LNCAP (cell line): Measurements from ENCODE around the gene CD3G.

Source experiments
- TF ChIP-seq, protein P1 (sequence below): fragments of 450-650 bp; IDR thresholded peaks from 2 replicates; pipeline ENCODE4 v1.5.1; 2017; ENCODE audit warnings: mild to moderate bottlenecking

Gene CD3G

DNA sequence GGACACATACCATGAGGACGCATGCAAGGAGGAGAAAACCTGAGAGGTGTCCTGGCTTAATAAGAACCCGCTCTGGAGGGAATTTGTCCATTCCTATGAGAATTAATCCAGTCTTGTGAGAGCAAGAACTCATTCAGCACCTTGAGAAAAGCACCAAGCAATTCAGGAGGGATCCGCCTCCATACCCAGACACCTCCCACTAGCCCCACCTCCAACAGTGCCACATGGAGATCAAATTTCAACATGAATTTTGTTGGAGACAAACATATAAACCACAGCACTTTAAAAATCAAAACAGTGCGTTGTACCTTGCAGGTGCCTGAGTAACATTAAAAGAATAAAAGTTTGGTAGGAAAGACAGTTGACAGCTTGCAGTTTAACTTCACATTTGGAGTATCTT lies 26.6 kb downstream of the CD3G start:
- TF ChIP-seq, protein P1, sequence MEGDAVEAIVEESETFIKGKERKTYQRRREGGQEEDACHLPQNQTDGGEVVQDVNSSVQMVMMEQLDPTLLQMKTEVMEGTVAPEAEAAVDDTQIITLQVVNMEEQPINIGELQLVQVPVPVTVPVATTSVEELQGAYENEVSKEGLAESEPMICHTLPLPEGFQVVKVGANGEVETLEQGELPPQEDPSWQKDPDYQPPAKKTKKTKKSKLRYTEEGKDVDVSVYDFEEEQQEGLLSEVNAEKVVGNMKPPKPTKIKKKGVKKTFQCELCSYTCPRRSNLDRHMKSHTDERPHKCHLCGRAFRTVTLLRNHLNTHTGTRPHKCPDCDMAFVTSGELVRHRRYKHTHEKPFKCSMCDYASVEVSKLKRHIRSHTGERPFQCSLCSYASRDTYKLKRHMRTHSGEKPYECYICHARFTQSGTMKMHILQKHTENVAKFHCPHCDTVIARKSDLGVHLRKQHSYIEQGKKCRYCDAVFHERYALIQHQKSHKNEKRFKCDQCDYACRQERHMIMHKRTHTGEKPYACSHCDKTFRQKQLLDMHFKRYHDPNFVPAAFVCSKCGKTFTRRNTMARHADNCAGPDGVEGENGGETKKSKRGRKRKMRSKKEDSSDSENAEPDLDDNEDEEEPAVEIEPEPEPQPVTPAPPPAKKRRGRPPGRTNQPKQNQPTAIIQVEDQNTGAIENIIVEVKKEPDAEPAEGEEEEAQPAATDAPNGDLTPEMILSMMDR: no peak

DNA sequence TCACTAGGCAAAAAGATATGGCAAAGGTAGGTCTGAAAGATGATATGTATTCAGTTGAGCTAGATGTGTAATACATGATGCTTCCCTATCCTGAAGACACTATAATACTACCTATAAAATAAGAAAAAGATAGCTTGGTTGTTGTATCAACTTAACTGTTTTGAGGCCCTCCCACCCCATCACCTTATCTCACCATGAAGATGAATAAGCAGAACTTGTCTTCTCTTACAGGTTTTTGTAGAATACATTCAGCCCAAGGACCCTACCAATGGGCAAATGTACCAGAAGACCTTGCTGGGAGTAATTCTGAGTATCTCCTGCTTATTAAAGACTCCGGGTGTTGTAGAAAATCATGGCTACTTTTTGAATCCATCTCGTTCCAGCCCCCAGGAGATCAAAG lies 29.1 kb downstream of the CD3G start:
- TF ChIP-seq, protein P1: no peak

DNA sequence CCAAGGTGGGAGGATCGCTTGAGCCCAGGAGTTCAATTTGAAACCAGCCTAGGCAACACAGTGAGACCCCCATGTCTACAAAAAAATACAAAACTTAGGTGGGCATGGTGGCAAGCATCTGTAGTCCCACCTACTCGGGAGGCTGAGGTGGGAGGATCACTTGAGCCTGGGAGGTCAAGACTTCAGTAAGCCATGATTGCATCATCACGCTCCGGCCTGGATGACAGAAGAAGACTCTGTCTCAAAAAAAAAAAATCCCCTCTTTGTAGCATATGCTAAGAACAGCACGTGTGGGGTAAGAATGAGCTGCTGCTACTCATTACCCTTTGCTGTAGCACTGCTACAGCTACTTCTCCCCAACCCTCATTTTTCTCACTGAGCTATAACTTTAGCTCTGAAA lies 29.7 kb downstream of the CD3G start:
- TF ChIP-seq, protein P1: no peak

DNA sequence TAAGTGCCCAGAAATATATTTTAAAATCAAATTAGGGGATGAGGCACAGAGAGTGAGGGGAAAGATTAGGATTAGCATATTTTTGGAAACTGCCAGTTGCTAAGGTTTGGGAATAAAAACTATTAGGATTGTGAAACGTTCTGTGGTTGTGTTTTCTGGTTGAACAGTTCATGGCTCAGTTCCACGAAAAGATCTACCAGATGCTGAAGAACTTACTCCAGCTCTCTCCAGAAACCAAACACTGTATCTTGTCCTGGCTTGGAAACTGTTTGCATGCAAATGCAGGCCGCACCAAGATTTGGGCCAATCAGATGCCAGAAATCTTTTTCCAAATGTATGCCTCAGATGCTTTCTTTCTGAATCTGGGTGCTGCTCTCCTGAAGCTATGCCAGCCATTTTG lies 30.6 kb downstream of the CD3G start:
- TF ChIP-seq, protein P1: no peak

DNA sequence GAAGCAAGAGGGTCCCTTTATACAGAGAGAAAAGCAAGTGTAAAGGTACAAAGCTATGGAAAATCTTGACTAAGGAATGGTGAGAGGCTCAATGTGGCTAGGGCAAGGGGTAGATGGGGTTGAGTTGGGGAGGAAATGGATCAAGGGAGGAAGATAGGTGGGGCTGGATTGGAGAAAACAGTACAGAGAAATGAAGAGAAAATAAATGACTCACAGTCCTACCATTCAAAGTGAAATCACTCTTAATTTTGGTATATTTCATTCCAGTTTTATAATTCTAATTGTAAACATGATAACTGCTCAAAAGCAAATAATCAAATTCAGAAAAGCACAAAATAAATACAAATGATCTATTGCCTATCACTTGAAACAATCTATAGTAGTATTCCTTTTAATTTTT lies 31.8 kb downstream of the CD3G start:
- TF ChIP-seq, protein P1: no peak

DNA sequence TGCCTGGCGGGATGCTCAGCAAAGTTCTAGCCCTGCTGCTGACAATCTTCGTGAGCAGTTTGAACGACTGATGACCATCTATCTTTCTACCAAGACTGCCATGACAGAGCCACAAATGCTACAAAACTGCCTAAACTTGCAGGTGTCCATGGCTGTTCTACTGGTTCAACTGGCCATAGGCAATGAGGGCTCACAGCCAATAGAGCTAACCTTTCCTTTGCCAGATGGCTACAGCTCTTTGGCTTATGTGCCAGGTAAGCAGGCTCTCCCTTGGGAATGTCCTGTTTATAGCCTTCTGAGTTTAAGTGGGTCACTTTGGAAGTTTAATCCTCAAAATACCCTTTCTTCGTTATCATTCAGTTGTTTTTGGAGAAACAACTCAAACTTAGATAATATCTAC lies 35.4 kb downstream of the CD3G start:
- TF ChIP-seq, protein P1: no peak

DNA sequence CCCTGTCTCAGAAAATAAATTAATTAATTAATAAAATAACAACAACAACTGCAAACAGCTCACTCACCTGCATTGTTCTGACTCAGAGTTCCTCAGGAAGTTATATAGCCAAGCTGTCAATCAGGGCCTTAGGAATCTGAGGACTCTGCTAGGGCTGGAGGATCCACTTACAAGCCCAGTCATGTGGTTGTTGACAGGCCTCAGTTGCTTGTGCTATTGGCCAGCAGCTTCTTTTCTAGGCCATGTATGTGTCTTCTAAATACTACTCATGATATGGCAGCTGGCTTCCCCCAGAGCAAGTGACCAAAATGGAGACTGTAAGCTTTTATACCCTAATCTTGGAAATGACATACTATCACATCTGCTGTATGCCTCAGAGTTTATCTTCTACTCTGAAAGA lies 36.4 kb downstream of the CD3G start:
- TF ChIP-seq, protein P1: no peak

DNA sequence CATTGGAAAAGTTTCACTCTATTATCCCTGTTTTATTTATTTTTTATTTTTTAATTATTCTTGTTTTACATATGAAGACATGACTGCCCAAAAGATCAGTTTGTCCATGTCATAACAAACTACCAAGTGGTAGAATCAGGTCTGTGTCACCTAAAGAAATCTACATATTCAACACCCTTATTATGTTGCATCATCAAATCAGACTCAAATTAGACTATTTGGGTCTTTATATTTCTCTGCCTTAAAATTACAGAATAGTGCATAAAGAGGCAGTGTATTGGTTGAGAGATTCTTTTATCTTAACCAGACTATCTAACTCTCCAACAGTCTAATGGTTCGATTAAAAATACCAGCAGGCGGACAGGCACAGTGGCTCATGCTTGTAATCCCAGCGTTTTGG lies 38.8 kb downstream of the CD3G start:
- TF ChIP-seq, protein P1: no peak
